GM18498 (cell line): ENCODE measurements around the gene SBK1.
"Not testable (repeated sequence)": the region's sequence is repeated elsewhere in the genome, so short reads cannot be mapped to it uniquely, and the experiment has no call there.

Experiments used
- ATAC-seq: cut with Tn5 transposase; IDR thresholded peaks from one replicate; pipeline ENCODE4 v1.9.1; 2021; ENCODE audit warnings: mild to moderate bottlenecking, moderate library complexity; ENCODE audit not compliant: unreplicated experiment

SBK1 gene

GRCh38 chr16:28330232-28330631, 37.9 kb downstream of the SBK1 start:
- not testable (repeated sequence) for ATAC-seq

- ATAC-seq, result not testable (repeated sequence)
These were observed 38.7 kb downstream of the SBK1 start for GRCh38 chr16:28330981-28331380.

GRCh38 chr16:28332632-28333031, 40.3 kb downstream of the SBK1 start:
- ATAC-seq, result not testable (repeated sequence)

GRCh38 chr16:28335678-28336077, 43.4 kb downstream of the SBK1 start:
- ATAC-seq, result not testable (repeated sequence)

GRCh38 chr16:28336940-28337710, 44.8 kb downstream of the SBK1 start:
- not testable (repeated sequence) for ATAC-seq

- not testable (repeated sequence) for ATAC-seq
These were observed 45.9 kb downstream of the SBK1 start for GRCh38 chr16:28338230-28338629.

GRCh38 chr16:28362600-28362999, 70.3 kb downstream of the SBK1 start:
- ATAC-seq, result not testable (repeated sequence)

- not testable (repeated sequence) for ATAC-seq
These were observed 71.1 kb downstream of the SBK1 start, which contains the start of gene NPIPB6 for GRCh38 chr16:28363408-28363807. Gene NPIPB6, minus strand, starts transcription at chr16:28363508. Its CDS starts 686 bp downstream, at chr16:28362822.

GRCh38 chr16:28364268-28365173, 72.2 kb downstream of the SBK1 start:
- ATAC-seq, result peak; percentile 93

GRCh38 chr16:28367926-28368325, 75.6 kb downstream of the SBK1 start:
- not testable (repeated sequence) for ATAC-seq
